ENCODE results near the gene FARS2.
"Not testable (repeated sequence)": the region's sequence is repeated elsewhere in the genome, so short reads cannot be mapped to it uniquely, and the experiment has no call there.

Gene FARS2

GRCh38 chr6:5553767-5554166 is 292.5 kb downstream of the FARS2 start:
- H3K4me1 ChIP-seq (ENCODE audit: insufficient read depth, low read length) = peaks cover 6% of the 10 kb centered on the region
- no peak overlapping the region for H2AFZ ChIP-seq (ENCODE audit: low read depth, low read length)
- H3K9me3 ChIP-seq (ENCODE audit: low read length) = peaks cover 10% of the 10 kb centered on the region
- H3K36me3 ChIP-seq (ENCODE audit: insufficient read depth, low read length) = no peaks in the 10 kb centered on the region
- no peaks in the 10 kb centered on the region for H3K27me3 ChIP-seq (ENCODE audit: insufficient read depth, low read length)
- no peak overlapping the region for H3K4me3 ChIP-seq (ENCODE audit: low read length)

- peaks cover 10% of the 10 kb centered on the region for H3K9me3 ChIP-seq (ENCODE audit: low read length)
- H3K36me3 ChIP-seq (ENCODE audit: insufficient read depth, low read length) = no peaks in the 10 kb centered on the region
- no peak overlapping the region for H2AFZ ChIP-seq (ENCODE audit: low read depth, low read length)
- H3K27me3 ChIP-seq (ENCODE audit: insufficient read depth, low read length) = no peaks in the 10 kb centered on the region
- H3K4me3 ChIP-seq (ENCODE audit: low read length) = no peak overlapping the region
- peaks cover 6% of the 10 kb centered on the region for H3K4me1 ChIP-seq (ENCODE audit: insufficient read depth, low read length)
Observed at GRCh38 chr6:5554226-5554625, 292.9 kb downstream of the FARS2 start.

GRCh38 chr6:5556011-5556410 is 294.7 kb downstream of the FARS2 start:
- peaks cover 6% of the 10 kb centered on the region for H3K4me1 ChIP-seq (ENCODE audit: insufficient read depth, low read length)
- no peak overlapping the region for H3K4me3 ChIP-seq (ENCODE audit: low read length)
- no peaks in the 10 kb centered on the region for H3K27me3 ChIP-seq (ENCODE audit: insufficient read depth, low read length)

GRCh38 chr6:5557506-5557905 is 296.2 kb downstream of the FARS2 start:
- H2AFZ ChIP-seq (ENCODE audit: low read depth, low read length) = no peak overlapping the region
- no peaks in the 10 kb centered on the region for H3K27me3 ChIP-seq (ENCODE audit: insufficient read depth, low read length)
- H3K36me3 ChIP-seq (ENCODE audit: insufficient read depth, low read length) = no peaks in the 10 kb centered on the region
- H3K9me3 ChIP-seq (ENCODE audit: low read length) = peaks cover 4% of the 10 kb centered on the region
- peaks cover 6% of the 10 kb centered on the region for H3K4me1 ChIP-seq (ENCODE audit: insufficient read depth, low read length)
- H3K4me3 ChIP-seq (ENCODE audit: low read length) = no peak overlapping the region

More at GRCh38 chr6:5556011-5556410, 294.7 kb downstream of the FARS2 start:
- Histone ChIP-seq H2AFZ (ENCODE audit: low read depth, low read length) (no peak overlapping the region), H3K9me3 (ENCODE audit: low read length) (peaks cover 2% of the 10 kb centered on the region), H3K36me3 (ENCODE audit: insufficient read depth, low read length) (no peaks in the 10 kb centered on the region)

- H2AFZ ChIP-seq (ENCODE audit: low read depth, low read length) = no peak overlapping the region
- no peak overlapping the region for H3K4me3 ChIP-seq (ENCODE audit: low read length)
- H3K9me3 ChIP-seq (ENCODE audit: low read length) = peaks cover 4% of the 10 kb centered on the region
- no peaks in the 10 kb centered on the region for H3K27me3 ChIP-seq (ENCODE audit: insufficient read depth, low read length)
- no peaks in the 10 kb centered on the region for H3K4me1 ChIP-seq (ENCODE audit: insufficient read depth, low read length)
- no peaks in the 10 kb centered on the region for H3K36me3 ChIP-seq (ENCODE audit: insufficient read depth, low read length)
Observed at GRCh38 chr6:5559651-5560050, 298.3 kb downstream of the FARS2 start.

- no peak overlapping the region for H2AFZ ChIP-seq (ENCODE audit: low read depth, low read length)
- H3K36me3 ChIP-seq (ENCODE audit: insufficient read depth, low read length) = no peaks in the 10 kb centered on the region
- no peaks in the 10 kb centered on the region for H3K27me3 ChIP-seq (ENCODE audit: insufficient read depth, low read length)
- no peak overlapping the region for H3K4me3 ChIP-seq (ENCODE audit: low read length)
- H3K9me3 ChIP-seq (ENCODE audit: low read length) = peaks cover 4% of the 10 kb centered on the region
- peaks cover under 1% of the 10 kb centered on the region for H3K4me1 ChIP-seq (ENCODE audit: insufficient read depth, low read length)
Observed at GRCh38 chr6:5562277-5562676, 301.0 kb downstream of the FARS2 start.

- no peaks in the 10 kb centered on the region for H3K36me3 ChIP-seq (ENCODE audit: insufficient read depth, low read length)
- peaks cover 7% of the 10 kb centered on the region for H3K4me1 ChIP-seq (ENCODE audit: insufficient read depth, low read length)
- no peaks in the 10 kb centered on the region for H3K27me3 ChIP-seq (ENCODE audit: insufficient read depth, low read length)
- no peak overlapping the region for H3K4me3 ChIP-seq (ENCODE audit: low read length)
- H2AFZ ChIP-seq (ENCODE audit: low read depth, low read length) = no peak overlapping the region
- H3K9me3 ChIP-seq (ENCODE audit: low read length) = peaks cover 4% of the 10 kb centered on the region
Observed at GRCh38 chr6:5563086-5563485, 301.8 kb downstream of the FARS2 start.

- H2AFZ ChIP-seq (ENCODE audit: low read depth, low read length); H3K4me1 ChIP-seq (ENCODE audit: insufficient read depth, low read length); H3K9me3 ChIP-seq (ENCODE audit: low read length); H3K27me3 ChIP-seq (ENCODE audit: insufficient read depth, low read length); H3K36me3 ChIP-seq (ENCODE audit: insufficient read depth, low read length); H3K4me3 ChIP-seq (ENCODE audit: low read length): not testable (repeated sequence)
Observed at GRCh38 chr6:5564746-5565145, 303.4 kb downstream of the FARS2 start.

GRCh38 chr6:5565971-5566370 is 304.7 kb downstream of the FARS2 start:
- Histone ChIP-seq H3K27me3 (ENCODE audit: insufficient read depth, low read length) (no peaks in the 10 kb centered on the region), H3K4me1 (ENCODE audit: insufficient read depth, low read length) (peaks cover 7% of the 10 kb centered on the region), H3K36me3 (ENCODE audit: insufficient read depth, low read length) (no peaks in the 10 kb centered on the region), H3K9me3 (ENCODE audit: low read length) (peaks cover 4% of the 10 kb centered on the region), H3K4me3 (ENCODE audit: low read length) (no peak overlapping the region), H2AFZ (ENCODE audit: low read depth, low read length) (no peak overlapping the region)

GRCh38 chr6:5566718-5567117 is 305.4 kb downstream of the FARS2 start:
- no peak overlapping the region for H2AFZ ChIP-seq (ENCODE audit: low read depth, low read length)
- H3K4me3 ChIP-seq (ENCODE audit: low read length) = no peak overlapping the region
- peaks cover 4% of the 10 kb centered on the region for H3K9me3 ChIP-seq (ENCODE audit: low read length)
- H3K27me3 ChIP-seq (ENCODE audit: insufficient read depth, low read length) = no peaks in the 10 kb centered on the region
- H3K4me1 ChIP-seq (ENCODE audit: insufficient read depth, low read length) = peaks cover 7% of the 10 kb centered on the region
- H3K36me3 ChIP-seq (ENCODE audit: insufficient read depth, low read length) = no peaks in the 10 kb centered on the region

GRCh38 chr6:5567352-5567751 is 306.0 kb downstream of the FARS2 start:
- Histone ChIP-seq H3K27me3 (ENCODE audit: insufficient read depth, low read length) (no peaks in the 10 kb centered on the region), H3K9me3 (ENCODE audit: low read length) (peaks cover under 1% of the 10 kb centered on the region), H3K4me3 (ENCODE audit: low read length) (no peak overlapping the region), H3K4me1 (ENCODE audit: insufficient read depth, low read length) (peaks cover 7% of the 10 kb centered on the region), H3K36me3 (ENCODE audit: insufficient read depth, low read length) (no peaks in the 10 kb centered on the region), H2AFZ (ENCODE audit: low read depth, low read length) (no peak overlapping the region)

GRCh38 chr6:5567890-5568289 is 306.6 kb downstream of the FARS2 start:
- Histone ChIP-seq H3K9me3 (ENCODE audit: low read length) (no peaks in the 10 kb centered on the region), H3K36me3 (ENCODE audit: insufficient read depth, low read length) (no peaks in the 10 kb centered on the region), H3K4me1 (ENCODE audit: insufficient read depth, low read length) (peaks cover 7% of the 10 kb centered on the region), H3K27me3 (ENCODE audit: insufficient read depth, low read length) (no peaks in the 10 kb centered on the region), H2AFZ (ENCODE audit: low read depth, low read length) (no peak overlapping the region), H3K4me3 (ENCODE audit: low read length) (no peak overlapping the region)

GRCh38 chr6:5569491-5569890 is 308.2 kb downstream of the FARS2 start:
- no peaks in the 10 kb centered on the region for H3K9me3 ChIP-seq (ENCODE audit: low read length)
- H2AFZ ChIP-seq (ENCODE audit: low read depth, low read length) = no peak overlapping the region
- H3K27me3 ChIP-seq (ENCODE audit: insufficient read depth, low read length) = no peaks in the 10 kb centered on the region
- H3K4me3 ChIP-seq (ENCODE audit: low read length) = no peak overlapping the region
- H3K4me1 ChIP-seq (ENCODE audit: insufficient read depth, low read length) = peaks cover 7% of the 10 kb centered on the region
- no peaks in the 10 kb centered on the region for H3K36me3 ChIP-seq (ENCODE audit: insufficient read depth, low read length)

GRCh38 chr6:5570641-5571040 is 309.3 kb downstream of the FARS2 start:
- H3K4me1 ChIP-seq (ENCODE audit: insufficient read depth, low read length) = peaks cover 7% of the 10 kb centered on the region
- H3K4me3 ChIP-seq (ENCODE audit: low read length) = no peak overlapping the region
- no peaks in the 10 kb centered on the region for H3K9me3 ChIP-seq (ENCODE audit: low read length)
- no peak overlapping the region for H2AFZ ChIP-seq (ENCODE audit: low read depth, low read length)
- no peaks in the 10 kb centered on the region for H3K36me3 ChIP-seq (ENCODE audit: insufficient read depth, low read length)
- no peaks in the 10 kb centered on the region for H3K27me3 ChIP-seq (ENCODE audit: insufficient read depth, low read length)

Data from neuron (in vitro differentiated cells).